IPS-18c (cell line): Measurements from ENCODE around the gene HHIPL1.

Source experiments
- H3K4me3 ChIP-seq: 2 replicates; pipeline ENCODE4 v1.7.0; 2013; ENCODE audit warnings: low read depth, mild to moderate bottlenecking, low read length, moderate library complexity; ENCODE audit not compliant: insufficient read depth
- H3K9me3 ChIP-seq: one replicate; pipeline ENCODE4 v1.6.1; 2013; ENCODE audit warnings: mild to moderate bottlenecking, low read length, moderate library complexity; ENCODE audit not compliant: control insufficient read depth, insufficient read depth

HHIPL1 gene

DNA sequence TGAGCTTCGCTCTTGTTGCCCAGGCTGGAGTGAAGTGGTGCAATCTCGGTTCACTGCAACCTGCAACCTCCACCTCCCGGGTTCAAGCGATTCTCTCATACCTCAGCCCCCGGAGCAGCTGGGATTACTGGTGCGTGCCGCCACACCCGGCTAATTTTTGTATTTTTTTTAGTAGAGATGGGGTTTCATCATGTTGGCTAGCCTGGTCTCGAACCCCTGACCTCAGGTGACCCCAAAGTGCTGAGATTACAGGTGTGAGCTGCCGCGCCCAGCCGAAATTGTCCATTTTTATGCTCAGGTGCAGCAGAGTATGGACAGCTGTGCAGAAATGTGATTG, 20.0 kb downstream of the HHIPL1 start:
- Histone ChIP-seq H3K9me3 (no peaks in the 10 kb centered on the region), H3K4me3 (no peak overlapping the region)

DNA sequence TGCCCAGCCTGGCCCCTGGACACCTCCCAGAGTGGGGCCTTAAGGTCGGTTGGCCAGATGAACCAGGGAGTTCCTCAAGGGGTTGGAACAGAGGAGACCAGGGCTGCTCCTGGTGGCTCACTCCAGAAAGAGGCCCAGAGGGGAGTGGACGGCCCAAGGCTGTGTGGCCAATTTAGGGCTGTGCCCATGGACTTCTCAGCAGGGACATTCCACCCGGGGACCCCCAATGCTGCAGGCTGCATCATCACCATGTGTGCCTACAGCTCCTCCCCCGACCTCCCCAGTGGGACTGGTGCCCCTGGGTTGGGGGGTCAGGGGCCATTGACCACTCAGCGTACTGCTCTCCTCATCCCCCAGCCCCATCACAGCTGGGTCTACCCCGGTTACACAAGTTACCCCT, 21.6 kb downstream of the HHIPL1 start:
- no peaks in the 10 kb centered on the region for H3K9me3 ChIP-seq
- H3K4me3 ChIP-seq = no peak overlapping the region

DNA sequence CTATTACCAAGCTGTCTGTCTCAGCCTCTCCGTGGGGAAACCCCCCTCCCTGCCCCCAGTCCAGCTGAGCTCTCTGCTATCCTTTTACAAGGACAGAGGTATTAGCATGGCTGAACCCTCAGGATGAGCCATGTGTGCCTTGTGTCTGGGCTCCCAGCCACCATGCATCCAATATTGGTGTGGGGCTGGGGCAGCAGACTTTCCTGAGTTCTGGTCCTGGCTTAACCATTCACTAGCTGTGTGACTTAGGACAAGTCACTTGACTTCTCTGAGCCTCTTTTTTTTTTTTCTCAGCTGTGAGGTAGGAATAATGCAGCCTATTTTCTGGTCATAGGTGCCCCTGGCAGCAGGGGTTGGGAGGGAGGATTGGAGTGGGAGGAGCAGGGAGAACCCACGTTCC, 22.1 kb downstream of the HHIPL1 start:
- H3K9me3 ChIP-seq = no peaks in the 10 kb centered on the region
- H3K4me3 ChIP-seq = no peak overlapping the region

DNA sequence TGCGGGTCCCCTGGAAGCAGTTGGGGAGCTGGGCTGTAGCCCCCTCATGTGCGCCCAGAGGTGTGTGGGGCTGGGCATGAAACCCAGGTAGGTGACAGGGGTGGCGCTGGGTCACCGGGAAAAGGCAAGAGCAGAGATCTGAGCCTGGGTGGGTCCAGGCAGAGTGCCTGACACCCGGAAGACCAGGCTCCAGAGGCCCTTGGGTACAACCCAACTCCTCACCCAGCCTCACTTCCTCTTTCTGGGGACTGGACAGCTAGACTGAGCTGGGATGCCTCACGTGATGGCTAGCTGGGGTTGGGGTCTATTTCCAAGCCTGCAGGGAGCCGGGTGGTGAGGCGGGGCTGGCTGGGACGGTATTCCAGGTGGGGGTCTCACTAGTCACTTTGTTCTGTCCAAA, 22.9 kb downstream of the HHIPL1 start:
- H3K9me3 ChIP-seq = no peaks in the 10 kb centered on the region
- no peak overlapping the region for H3K4me3 ChIP-seq

DNA sequence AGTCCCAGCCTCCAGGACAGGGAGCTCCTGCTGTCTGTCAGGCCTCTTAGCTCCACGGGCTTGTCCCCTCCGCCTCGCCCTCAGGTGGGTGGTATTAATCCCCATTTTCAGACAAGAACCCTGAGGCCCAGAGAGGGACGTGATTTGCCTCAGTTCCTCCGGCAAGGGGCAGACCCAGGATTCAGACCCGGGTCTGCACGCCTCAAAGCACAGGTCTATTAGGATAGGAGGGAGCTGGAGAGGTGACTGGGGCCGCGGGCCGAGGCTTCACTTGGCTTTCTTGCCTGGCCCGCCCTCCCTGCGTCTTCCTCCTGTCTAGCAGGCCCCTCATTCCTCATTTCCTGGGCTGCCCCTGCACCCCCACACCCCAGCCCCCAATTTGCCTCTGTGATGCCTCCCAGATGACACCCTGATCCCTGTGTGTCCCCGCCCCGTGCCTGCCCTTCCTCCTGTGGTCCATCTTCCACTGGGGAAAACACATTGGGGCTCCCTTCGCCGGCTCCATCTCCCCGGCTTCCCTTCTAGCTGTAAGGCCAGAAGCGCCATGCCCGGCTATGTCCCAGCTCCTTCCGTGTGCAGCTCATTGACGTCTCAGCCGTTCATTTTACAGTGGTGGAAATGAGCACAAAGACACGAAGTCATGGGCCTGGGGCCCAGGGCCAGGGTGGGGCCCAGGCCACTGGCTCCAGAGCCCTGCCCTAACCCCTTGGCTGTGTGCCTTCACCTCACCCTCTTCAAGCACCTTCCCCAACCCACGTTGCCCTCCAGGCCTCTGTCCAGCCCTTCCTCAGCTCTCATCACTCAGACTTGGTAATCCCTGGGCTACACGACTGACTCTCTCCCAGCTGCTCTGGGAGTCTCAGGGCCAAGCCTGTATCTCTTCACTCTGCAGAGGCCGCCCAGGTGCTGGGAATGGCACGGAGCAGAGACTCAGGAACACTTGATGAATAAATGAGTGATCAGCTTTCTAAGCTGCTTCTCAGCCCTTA, 23.7 kb downstream of the HHIPL1 start:
- H3K9me3 ChIP-seq = no peaks in the 10 kb centered on the region
- no peak overlapping the region for H3K4me3 ChIP-seq

DNA sequence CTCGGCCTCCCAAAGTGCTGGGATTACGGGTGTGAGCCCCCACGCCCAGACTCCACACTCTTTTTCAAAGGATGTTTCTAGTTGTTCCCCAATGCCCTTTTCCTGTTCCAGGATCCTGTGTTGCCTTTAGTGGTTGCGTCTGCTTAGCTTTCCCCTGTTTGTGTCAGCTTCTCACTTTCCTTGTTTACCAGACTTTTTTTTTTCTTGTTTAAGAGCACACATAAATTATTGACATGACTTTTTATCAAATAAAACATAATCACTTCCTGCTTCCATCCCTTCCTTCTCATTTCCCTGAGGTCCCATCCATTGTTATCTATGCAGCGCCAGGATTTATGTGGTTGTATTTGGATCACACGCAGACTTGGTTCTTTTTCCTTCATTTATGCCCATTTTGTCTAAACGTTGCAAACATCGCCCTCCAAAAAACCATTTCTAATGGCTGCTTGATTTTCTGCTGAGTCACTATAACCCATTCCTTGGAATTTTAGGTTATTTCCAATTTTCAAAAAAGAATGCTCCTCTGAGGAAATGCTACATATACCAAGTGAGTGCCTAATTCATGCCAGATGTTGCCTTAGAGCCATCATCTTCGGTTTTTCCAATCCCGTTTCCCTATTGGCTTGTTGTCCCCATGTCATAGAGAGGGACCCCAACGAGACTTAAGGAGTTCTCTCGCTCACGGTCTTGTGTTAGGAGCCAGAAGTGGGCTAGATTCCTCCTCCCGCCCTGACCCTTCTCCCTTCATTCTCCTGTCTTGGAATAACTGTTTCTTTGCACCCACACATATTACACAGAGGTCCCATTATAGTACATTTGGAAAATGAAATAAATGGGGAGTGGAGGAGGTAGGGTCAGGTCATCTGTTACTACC, 25.7 kb downstream of the HHIPL1 start:
- Histone ChIP-seq H3K9me3 (no peaks in the 10 kb centered on the region), H3K4me3 (no peak overlapping the region)

DNA sequence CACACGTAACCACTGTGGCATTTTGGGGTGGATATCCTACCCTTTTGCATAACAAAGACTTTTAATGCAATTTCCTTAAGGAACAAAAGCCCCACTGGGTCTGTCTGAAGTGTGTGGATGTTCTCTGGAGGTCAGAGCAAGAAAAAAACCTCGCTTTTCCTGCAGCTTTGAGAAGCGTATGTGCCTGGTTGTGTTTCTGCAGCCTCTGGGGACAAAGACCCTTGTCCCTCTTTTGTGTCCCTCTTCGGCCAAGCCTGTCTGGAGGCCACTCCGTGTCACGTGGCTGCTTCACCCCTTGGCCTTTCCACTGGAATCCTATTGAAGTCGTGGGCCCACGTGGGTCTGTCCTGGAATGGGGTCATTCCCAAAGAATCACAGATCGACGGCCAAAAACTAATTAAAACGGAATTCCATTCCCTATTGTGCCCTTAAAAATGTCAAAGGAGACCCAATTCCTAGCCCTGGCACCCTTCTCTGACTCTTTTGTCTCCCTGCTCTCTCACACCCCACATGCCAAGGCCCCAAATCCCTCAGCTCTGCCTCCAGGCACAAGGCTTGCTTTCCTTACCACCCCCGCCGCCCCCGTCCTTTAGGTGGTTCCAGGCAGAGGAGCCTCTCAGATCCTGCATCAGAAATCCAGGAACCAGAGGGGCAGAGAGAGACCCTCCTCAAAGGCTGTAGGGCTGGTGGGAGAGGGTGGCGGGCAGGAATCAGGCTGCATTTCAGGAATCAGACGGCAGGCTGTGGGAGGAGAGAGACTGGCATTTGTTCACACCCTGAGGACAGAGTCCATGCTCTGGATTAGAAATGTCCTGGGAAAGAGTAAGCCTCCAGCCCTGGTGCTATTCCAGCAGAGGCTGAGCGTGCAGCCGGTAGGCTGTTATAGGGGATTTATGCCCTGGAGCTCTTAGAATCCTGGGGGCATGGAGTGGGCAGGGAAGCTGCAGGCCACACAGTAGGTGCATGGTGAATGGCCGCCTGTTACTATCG, 26.6 kb downstream of the HHIPL1 start:
- Histone ChIP-seq H3K9me3 (no peaks in the 10 kb centered on the region), H3K4me3 (no peak overlapping the region)

DNA sequence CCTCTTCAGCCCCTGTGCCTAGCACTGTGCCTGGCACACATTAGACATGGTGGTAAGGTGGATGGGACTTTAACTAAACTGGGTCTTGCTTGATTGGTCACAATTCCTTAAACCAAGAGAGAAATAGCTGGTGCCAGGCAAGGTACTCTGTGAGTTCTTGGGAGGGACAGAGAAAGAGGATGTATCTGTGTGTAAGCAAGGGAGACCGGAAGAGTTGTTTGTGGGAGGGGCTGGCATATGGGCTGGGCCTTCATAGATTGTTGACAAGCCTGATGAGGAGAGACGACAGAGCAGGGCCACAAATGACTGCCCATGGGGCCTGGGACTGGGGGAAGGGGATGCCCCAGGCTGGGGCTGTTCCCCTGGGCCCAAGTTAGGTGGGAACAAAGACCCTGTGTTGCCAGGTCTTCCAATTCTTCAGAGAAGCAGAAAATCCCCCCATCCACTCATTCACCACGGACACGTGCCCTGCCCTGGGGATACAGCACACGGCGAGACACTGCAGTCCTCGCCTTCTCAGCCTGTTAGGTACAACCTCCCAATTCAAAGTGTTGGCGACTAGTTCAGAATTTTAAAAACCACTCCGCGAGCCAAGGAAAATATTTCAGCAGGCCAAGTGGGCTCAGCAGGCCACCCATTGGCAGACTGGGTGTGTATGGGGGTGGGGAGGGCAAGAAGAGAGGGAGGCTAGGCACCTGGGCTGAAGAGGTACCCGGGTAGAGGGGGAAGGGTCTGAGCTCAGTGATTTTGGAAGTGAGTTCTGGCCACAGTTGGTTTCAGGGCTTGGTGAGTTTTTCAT, 27.8 kb downstream of the HHIPL1 start:
- H3K4me3 ChIP-seq = no peak overlapping the region; the same call in 1 of the 2 replicates
- H3K9me3 ChIP-seq = peaks cover 3% of the 10 kb centered on the region

DNA sequence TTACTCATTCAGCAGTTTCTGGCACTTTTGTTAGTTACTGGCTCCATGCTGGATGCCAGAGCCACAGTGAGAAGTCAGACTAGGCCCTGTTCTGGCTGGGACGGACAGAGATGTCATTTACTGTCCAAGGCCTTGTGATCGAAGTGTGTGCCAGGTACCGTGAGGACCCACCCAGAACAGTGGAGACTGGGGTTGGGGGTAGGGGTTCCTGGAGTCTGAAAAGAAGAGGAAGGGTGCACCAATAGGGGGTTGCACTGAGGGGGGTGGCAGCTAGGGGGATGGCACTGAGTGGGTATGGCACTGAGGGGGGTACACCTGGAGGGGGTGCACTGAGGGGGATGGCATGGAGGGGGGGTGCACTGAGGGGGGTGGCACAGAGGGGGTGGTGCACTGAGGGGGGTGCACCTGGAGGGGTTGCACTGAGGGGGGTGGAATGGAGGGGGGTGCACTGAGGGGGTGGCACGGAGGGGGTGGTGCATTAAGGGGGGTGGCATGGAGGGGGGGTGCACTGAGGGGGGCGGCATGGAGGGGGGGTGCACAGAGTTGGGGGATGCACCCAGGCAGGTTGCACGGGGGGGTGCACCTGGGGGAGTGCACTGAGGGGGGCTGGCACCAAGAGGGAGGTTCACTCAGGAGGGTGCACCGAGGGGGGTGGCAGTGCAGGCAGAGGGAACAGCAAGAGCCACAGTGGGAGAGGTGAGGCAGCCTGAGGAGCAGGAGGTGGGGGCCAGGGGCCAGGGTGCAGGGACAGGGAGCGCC, 28.6 kb downstream of the HHIPL1 start:
- H3K4me3 ChIP-seq = no peak overlapping the region; the same call in 1 of the 2 replicates
- H3K9me3 ChIP-seq = peaks cover 5% of the 10 kb centered on the region

DNA sequence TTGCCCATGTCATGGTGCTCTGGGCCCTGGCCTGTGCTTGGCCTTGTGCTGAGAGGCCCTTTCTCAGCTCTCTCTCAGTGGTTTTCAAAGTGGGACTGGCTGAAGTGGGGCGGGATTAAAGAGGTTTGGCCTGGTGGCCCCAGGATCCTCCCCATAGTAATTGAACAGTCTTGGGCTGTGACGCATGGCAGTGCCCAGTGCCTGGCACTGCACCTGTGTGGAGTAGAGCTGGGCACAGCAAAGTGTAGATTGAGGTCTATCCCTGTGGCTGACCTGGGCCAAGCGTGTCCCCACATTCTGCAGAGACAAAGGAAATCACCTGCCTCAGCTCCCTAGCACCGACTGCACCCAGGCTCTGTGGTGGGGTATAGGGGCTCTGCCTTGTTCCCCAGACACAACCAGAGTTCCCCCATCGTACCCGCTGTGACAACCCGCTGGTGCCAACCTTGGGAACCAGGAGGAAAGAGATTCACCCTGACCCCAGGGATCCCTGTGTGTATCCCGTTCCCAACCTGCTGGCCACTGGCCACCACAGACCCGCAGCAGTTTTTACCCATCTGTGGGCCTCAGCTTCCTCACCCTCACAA, 29.2 kb downstream of the HHIPL1 start:
- Histone ChIP-seq H3K9me3 (peaks cover 5% of the 10 kb centered on the region), H3K4me3 (no peak overlapping the region)

DNA sequence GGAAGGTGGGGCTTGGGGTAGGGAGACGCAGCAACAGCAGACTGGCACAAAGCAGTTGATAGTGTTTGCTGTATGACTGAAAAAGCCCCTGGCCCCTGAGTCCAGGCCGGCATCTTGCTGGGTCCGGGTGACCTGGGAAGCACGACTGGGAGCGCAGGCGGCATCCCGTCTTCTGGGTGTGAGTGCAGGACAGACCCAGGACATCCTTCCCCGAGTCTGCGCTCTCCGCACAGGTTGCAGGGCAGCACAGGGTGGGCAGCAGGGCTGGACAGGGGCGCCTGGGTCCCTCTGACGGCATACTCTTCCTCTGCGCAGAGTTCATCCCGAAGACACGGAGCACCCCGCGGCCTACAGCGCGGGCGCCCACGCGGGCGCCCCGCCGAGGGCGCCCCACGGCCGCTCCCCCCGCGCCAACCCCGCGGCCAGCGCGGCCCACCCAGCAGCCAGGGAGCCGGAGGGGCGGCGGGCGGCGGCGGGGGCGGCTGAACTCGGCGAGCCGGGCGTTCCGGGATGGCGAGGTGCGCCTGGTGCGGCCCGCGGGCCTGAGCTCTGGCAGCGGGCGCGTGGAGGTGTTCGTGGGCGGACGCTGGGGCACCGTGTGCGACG, 29.9 kb downstream of the HHIPL1 start:
- Histone ChIP-seq H3K4me3 (no peak overlapping the region), H3K9me3 (peaks cover 5% of the 10 kb centered on the region)

DNA sequence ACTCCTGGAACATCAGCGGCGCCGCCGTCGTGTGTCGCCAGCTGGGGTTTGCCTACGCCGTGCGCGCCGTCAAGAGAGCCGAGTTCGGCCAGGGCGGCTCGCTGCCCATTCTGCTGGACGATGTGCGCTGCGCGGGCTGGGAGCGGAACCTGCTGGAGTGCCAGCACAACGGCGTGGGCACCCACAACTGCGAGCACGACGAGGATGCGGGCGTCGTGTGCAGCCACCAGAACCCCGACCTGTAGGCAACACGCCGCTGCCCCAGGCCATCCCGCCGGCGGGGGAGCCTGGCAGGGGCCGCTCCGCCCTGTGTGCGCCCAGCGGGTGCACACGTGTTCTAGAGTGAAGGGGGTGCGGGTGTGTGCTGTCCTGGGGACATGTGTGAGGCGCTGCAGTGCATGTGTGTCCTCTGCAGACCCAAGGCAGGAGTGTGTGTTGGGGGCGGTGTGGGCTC, 30.5 kb downstream of the HHIPL1 start:
- peaks cover 5% of the 10 kb centered on the region for H3K9me3 ChIP-seq
- no peak overlapping the region for H3K4me3 ChIP-seq

DNA sequence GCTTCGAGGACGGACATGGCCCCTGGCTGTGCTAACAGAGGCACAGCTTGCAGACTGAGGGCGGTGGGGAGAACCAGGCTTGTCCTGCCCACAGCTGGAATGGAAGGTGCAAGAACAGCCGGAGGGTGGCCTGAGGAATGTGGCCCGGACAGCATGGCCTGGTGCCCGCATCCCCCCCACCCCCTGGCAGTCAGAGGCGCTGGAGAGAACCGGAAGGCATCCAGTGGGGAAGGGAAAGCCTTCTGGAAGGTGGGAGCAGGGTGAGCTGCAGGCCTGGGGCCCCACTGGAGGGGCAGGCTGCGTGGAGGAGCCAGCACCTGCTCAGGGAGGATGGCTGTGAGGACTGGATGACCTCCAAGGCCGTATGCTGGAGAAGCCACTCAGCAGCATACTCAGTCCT, 31.0 kb downstream of the HHIPL1 start:
- H3K4me3 ChIP-seq = no peak overlapping the region
- H3K9me3 ChIP-seq = peaks cover 5% of the 10 kb centered on the region

DNA sequence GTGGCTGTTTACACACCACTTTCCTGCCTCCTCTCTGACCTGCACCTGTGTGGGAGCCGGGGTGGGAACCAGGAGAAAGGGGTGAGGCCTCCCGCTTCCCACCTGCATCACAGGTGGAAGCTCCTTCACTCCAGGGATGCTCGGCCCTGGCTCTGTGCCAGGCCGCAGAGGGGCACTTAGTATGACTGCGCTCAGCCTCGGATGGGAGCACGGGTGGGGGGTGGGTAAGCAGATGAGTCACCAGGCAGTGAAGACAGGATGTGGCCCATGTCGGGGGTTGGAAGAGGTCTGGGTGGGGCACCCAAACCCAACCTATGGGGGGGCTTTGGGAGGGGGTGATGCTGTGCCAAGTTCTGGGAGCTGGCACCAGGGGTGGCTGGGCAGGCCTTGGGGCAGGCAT, 31.7 kb downstream of the HHIPL1 start:
- no peak overlapping the region for H3K4me3 ChIP-seq
- H3K9me3 ChIP-seq = peaks cover 5% of the 10 kb centered on the region
